ENCODE results near the gene TBC1D14. TPM values are rescaled to one million over a fixed set of nuclear protein-coding genes. Genes with fewer than 3 reads are reported as not detected.

TBC1D14 gene
- polyA plus RNA-seq, 1 experiment = 35.8 TPM

GRCh38 chr4:7029921-7030320, 120.3 kb downstream of the TBC1D14 start:
- Histone ChIP-seq H3K27me3 (ENCODE audit: control insufficient read depth, insufficient read depth, low read length) (no peaks in the 10 kb centered on the region), H3K4me3 (ENCODE audit: low read depth, low read length) (no peak overlapping the region), H3K36me3 (ENCODE audit: control insufficient read depth, insufficient read depth, low read length) (peaks cover 24% of the 10 kb centered on the region)
- no peak for DNase-seq (ENCODE audit: low read depth)
- ChIA-PET POLR2A (no interaction called here), CTCF (interaction anchor here (2.6 kb wide), 1 partner anchor 13 kb away, joined by 8 read pairs; the partner anchor contains the start of gene TADA2B)
- TF ChIP-seq CTCF (IDR thresholded peaks at IDR 0.05; ENCODE audit: insufficient read depth, low read depth, low read length) = no peak

GRCh38 chr4:7030856-7031255, 121.2 kb downstream of the TBC1D14 start:
- TF ChIP-seq CTCF (IDR thresholded peaks at IDR 0.05; ENCODE audit: insufficient read depth, low read depth, low read length) = no peak
- CTCF ChIA-PET = interaction anchor here (0.5 to 2.6 kb wide), 2 partner anchors 12 to 305 kb away, joined by 3 to 8 read pairs; partner anchors contain the start of gene TADA2B
- DNase-seq (ENCODE audit: low read depth) = no peak
- Histone ChIP-seq H3K36me3 (ENCODE audit: control insufficient read depth, insufficient read depth, low read length) (peaks cover 20% of the 10 kb centered on the region), H3K27me3 (ENCODE audit: control insufficient read depth, insufficient read depth, low read length) (no peaks in the 10 kb centered on the region), H3K4me3 (ENCODE audit: low read depth, low read length) (no peak overlapping the region)
- POLR2A ChIA-PET = no interaction called here

- ChIA-PET POLR2A (no interaction called here), CTCF (interaction anchor here (2.6 kb wide), 1 partner anchor 11 kb away, joined by 8 read pairs; the partner anchor contains the start of gene TADA2B)
- H3K4me3 ChIP-seq (ENCODE audit: low read depth, low read length) = no peak overlapping the region
- TF ChIP-seq CTCF (IDR thresholded peaks at IDR 0.05; ENCODE audit: insufficient read depth, low read depth, low read length) = no peak
- peaks cover 20% of the 10 kb centered on the region for H3K36me3 ChIP-seq (ENCODE audit: control insufficient read depth, insufficient read depth, low read length)
- no peak for DNase-seq (ENCODE audit: low read depth)
- no peaks in the 10 kb centered on the region for H3K27me3 ChIP-seq (ENCODE audit: control insufficient read depth, insufficient read depth, low read length)
Measured at GRCh38 chr4:7031558-7032449, 122.2 kb downstream of the TBC1D14 start.

GRCh38 chr4:7032596-7032995, 123.0 kb downstream of the TBC1D14 start:
- POLR2A ChIA-PET = no interaction called here
- no peak overlapping the region for H3K4me3 ChIP-seq (ENCODE audit: low read depth, low read length)
- TF ChIP-seq CTCF (IDR thresholded peaks at IDR 0.05; ENCODE audit: insufficient read depth, low read depth, low read length) = no peak
- CTCF ChIA-PET = no interaction called here
- DNase-seq (ENCODE audit: low read depth) = no peak
- H3K36me3 ChIP-seq (ENCODE audit: control insufficient read depth, insufficient read depth, low read length) = peaks cover 17% of the 10 kb centered on the region
- H3K27me3 ChIP-seq (ENCODE audit: control insufficient read depth, insufficient read depth, low read length) = no peaks in the 10 kb centered on the region

- no peak for DNase-seq (ENCODE audit: low read depth)
Measured at GRCh38 chr4:7034262-7035081, 124.8 kb downstream of the TBC1D14 start.

More at GRCh38 chr4:7034262-7035081, 124.8 kb downstream of the TBC1D14 start:
- Histone ChIP-seq H3K4me3 (ENCODE audit: low read depth, low read length) (no peak overlapping the region), H3K27me3 (ENCODE audit: control insufficient read depth, insufficient read depth, low read length) (no peaks in the 10 kb centered on the region), H3K36me3 (ENCODE audit: control insufficient read depth, insufficient read depth, low read length) (peaks cover 14% of the 10 kb centered on the region)
- ChIA-PET POLR2A (interaction anchor here (1.0 kb wide), 1 partner anchor 12 kb away, joined by 3 read pairs; no protein-coding TSS in a partner anchor), CTCF (interaction anchor here (0.9 to 1.0 kb wide), 4 partner anchors 9 to 161 kb away, joined by 3 to 5 read pairs (median 4); no protein-coding TSS in a partner anchor)
- TF ChIP-seq CTCF (IDR thresholded peaks at IDR 0.05; ENCODE audit: insufficient read depth, low read depth, low read length) = no peak
